ENCODE results near the gene INPP5D. TPM values are rescaled to one million over a fixed set of nuclear protein-coding genes. Genes with fewer than 3 reads are reported as not detected.

The INPP5D gene
- total and polyA plus RNA-seq, 2 of the 13 experiments (the other 11 are each of a cell fraction or from before 2014, with no cell fraction given) = 16.7 to 18.0 TPM

DNA sequence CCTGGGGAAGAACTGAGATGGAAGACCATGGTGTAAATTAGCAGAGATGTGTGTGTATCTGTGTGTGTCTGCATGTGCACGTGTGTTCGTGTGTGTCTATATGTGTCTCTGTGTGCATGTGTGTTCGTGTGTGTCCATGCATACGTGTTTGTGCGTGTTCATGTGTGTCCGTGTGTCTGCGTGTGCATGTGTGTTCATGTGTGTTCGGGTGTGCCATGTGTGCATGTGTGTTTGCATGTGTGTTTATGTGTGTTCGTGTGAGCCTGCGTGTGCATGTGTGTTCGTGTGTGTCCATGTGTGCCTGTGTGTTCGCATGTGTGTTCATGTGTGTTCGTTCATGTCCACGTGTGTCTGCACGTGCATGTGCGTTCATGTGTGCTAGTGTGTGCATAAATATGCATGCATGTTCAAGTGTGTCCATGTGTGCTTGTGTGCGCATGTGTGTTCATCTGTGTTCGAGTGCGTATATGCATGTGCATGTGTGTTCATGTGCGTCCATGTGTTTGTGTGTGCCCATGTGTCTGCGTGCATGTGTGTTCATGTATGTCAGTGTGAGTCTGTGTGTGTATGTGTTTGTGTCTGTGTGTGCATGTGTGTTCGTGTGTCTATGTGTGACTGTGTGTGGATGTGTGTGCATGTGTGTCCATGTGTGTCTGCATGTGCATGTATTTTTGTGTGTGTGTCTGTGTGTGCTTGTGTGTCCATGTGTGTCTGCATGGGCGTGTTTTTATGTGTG, 24.5 kb upstream of the INPP5D start (continued):
- TF ChIP-seq, protein P1, sequence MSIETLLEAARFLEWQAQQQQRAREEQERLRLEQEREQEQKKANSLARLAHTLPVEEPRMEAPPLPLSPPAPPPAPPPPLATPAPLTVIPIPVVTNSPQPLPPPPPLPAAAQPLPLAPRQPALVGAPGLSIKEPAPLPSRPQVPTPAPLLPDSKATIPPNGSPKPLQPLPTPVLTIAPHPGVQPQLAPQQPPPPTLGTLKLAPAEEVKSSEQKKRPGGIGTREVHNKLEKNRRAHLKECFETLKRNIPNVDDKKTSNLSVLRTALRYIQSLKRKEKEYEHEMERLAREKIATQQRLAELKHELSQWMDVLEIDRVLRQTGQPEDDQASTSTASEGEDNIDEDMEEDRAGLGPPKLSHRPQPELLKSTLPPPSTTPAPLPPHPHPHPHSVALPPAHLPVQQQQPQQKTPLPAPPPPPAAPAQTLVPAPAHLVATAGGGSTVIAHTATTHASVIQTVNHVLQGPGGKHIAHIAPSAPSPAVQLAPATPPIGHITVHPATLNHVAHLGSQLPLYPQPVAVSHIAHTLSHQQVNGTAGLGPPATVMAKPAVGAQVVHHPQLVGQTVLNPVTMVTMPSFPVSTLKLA (IDR thresholded peaks at IDR 0.05) = peak; percentile 99
- no peak for TF ChIP-seq ZMAT3 (CRISPR knock-in tag; conservative IDR thresholded peaks at IDR 0.05)
- TF ChIP-seq ARID2 (CRISPR knock-in tag; IDR thresholded peaks at IDR 0.05; ENCODE audit: borderline replicate concordance) = no peak
- TF ChIP-seq ZNF333 (CRISPR knock-in tag; IDR thresholded peaks at IDR 0.05; ENCODE audit: borderline replicate concordance) = no peak
- TF ChIP-seq SIN3A (IDR thresholded peaks at IDR 0.05; ENCODE audit: borderline replicate concordance, low read depth, low read length) = no peak
- no peak for TF ChIP-seq ZSCAN22 (CRISPR knock-in tag; IDR thresholded peaks at IDR 0.05)
- no peak for TF ChIP-seq IRF2 (CRISPR knock-in tag; IDR thresholded peaks at IDR 0.05)
- no peak for TF ChIP-seq SETDB1 (CRISPR knock-in tag; IDR thresholded peaks at IDR 0.05; ENCODE audit: borderline replicate concordance)
- no peak for TF ChIP-seq ZNF441 (CRISPR knock-in tag; IDR thresholded peaks at IDR 0.05; ENCODE audit: borderline replicate concordance)
- peak; percentile 47; the same call in 1 of the 2 replicates for TF ChIP-seq SP1 (IDR thresholded peaks at IDR 0.05)
- no peak for TF ChIP-seq SP1 (CRISPR knock-in tag; IDR thresholded peaks at IDR 0.05)
- TF ChIP-seq, protein P2, sequence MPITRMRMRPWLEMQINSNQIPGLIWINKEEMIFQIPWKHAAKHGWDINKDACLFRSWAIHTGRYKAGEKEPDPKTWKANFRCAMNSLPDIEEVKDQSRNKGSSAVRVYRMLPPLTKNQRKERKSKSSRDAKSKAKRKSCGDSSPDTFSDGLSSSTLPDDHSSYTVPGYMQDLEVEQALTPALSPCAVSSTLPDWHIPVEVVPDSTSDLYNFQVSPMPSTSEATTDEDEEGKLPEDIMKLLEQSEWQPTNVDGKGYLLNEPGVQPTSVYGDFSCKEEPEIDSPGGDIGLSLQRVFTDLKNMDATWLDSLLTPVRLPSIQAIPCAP (CRISPR knock-in tag; IDR thresholded peaks at IDR 0.05; ENCODE audit: low read depth) = no peak
- TF ChIP-seq, protein P3, sequence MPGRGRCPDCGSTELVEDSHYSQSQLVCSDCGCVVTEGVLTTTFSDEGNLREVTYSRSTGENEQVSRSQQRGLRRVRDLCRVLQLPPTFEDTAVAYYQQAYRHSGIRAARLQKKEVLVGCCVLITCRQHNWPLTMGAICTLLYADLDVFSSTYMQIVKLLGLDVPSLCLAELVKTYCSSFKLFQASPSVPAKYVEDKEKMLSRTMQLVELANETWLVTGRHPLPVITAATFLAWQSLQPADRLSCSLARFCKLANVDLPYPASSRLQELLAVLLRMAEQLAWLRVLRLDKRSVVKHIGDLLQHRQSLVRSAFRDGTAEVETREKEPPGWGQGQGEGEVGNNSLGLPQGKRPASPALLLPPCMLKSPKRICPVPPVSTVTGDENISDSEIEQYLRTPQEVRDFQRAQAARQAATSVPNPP (CRISPR knock-in tag; IDR thresholded peaks at IDR 0.05) = no peak
- TF ChIP-seq, protein P4, sequence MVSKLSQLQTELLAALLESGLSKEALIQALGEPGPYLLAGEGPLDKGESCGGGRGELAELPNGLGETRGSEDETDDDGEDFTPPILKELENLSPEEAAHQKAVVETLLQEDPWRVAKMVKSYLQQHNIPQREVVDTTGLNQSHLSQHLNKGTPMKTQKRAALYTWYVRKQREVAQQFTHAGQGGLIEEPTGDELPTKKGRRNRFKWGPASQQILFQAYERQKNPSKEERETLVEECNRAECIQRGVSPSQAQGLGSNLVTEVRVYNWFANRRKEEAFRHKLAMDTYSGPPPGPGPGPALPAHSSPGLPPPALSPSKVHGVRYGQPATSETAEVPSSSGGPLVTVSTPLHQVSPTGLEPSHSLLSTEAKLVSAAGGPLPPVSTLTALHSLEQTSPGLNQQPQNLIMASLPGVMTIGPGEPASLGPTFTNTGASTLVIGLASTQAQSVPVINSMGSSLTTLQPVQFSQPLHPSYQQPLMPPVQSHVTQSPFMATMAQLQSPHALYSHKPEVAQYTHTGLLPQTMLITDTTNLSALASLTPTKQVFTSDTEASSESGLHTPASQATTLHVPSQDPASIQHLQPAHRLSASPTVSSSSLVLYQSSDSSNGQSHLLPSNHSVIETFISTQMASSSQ (IDR thresholded peaks at IDR 0.05; ENCODE audit: low read depth) = no peak
- TF ChIP-seq, protein P4 (CRISPR knock-in tag; IDR thresholded peaks at IDR 0.05; ENCODE audit: borderline replicate concordance) = no peak
- TF ChIP-seq NCOA2 (CRISPR knock-in tag; IDR thresholded peaks at IDR 0.05) = no peak
- TF ChIP-seq ZC3H4 (CRISPR knock-in tag; IDR thresholded peaks at IDR 0.05; ENCODE audit: borderline replicate concordance) = no peak
- peak; percentile 85 for TF ChIP-seq PHB2 (IDR thresholded peaks at IDR 0.05; ENCODE audit: partially characterized antibody)
- 0 out of 2 replicates have a peak, but pooled peaks have one; percentile 16 for TF ChIP-seq FOXA1 (IDR thresholded peaks at IDR 0.05)
- TF ChIP-seq FOXA1 (CRISPR knock-in tag; IDR thresholded peaks at IDR 0.05) = no peak
- TF ChIP-seq HNRNPUL1 (IDR thresholded peaks at IDR 0.05; ENCODE audit: low read depth, low read length) = no peak
- TF ChIP-seq HNF4A (CRISPR knock-in tag; IDR thresholded peaks at IDR 0.05) = no peak
- TF ChIP-seq, protein P5, sequence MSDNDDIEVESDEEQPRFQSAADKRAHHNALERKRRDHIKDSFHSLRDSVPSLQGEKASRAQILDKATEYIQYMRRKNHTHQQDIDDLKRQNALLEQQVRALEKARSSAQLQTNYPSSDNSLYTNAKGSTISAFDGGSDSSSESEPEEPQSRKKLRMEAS (IDR thresholded peaks at IDR 0.05) = no peak
- TF ChIP-seq BRD4 (CRISPR knock-in tag; IDR thresholded peaks at IDR 0.05) = no peak
